Right lobe of liver (tissue), 4 donors: ENCODE results near the gene EXOC3L2.

Experiments used
- POLR2A ChIP-seq: fragments of 450-650 bp; IDR thresholded peaks from one replicate; pipeline ENCODE4 v1.6.1; 2017; ENCODE audit warnings: antibody characterized with exemption, mild to moderate bottlenecking
- TF ChIP-seq, protein P1 (sequence below), 4 donors: fragments of 200-600 bp in 3 of 4; fragments of 450-650 bp in 1 of 4; IDR thresholded peaks; one replicate each; pipeline versions ENCODE4 v1.5.1 to v1.8.0; 2016 to 2022; ENCODE audit warnings: antibody characterized with exemption in 4 of 4, mild to moderate bottlenecking in 2 of 4
- donor health status: DM: no; HTN: no; CAD: no.
- donor health status: DM: no; HTN: no; CAD: no.
- donor health status: DM: no; HTN: yes; CAD: no.

DNA sequence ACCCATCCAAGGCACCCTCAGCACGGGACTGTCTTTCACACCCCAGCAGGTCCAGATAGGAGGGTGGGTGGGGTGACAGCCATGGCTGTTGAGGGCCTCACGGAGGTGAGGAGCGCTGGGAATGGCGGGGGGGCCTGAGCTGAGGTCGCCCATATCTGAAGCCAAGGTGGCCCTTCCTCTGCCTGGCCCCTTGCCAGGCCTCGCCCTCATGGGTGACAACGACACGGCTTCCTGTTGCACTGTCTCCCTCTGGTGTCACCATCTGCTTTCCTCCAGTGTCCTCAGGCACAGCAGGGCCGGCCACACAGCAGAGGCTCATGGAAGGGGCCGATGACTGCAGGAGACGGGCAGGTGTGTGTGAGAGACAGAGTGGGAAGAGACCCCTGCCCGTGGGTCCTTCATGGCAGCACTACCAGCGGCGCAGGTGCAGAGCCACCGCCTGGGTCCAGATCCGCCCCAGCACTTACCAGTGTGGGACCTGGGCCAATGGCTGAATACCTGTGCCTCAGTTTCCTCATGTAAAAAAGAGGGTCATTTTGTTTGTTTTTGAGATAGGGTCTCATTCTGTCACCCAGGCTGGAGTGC is 76.3 kb downstream of the EXOC3L2 start:
- TF ChIP-seq, protein P1, sequence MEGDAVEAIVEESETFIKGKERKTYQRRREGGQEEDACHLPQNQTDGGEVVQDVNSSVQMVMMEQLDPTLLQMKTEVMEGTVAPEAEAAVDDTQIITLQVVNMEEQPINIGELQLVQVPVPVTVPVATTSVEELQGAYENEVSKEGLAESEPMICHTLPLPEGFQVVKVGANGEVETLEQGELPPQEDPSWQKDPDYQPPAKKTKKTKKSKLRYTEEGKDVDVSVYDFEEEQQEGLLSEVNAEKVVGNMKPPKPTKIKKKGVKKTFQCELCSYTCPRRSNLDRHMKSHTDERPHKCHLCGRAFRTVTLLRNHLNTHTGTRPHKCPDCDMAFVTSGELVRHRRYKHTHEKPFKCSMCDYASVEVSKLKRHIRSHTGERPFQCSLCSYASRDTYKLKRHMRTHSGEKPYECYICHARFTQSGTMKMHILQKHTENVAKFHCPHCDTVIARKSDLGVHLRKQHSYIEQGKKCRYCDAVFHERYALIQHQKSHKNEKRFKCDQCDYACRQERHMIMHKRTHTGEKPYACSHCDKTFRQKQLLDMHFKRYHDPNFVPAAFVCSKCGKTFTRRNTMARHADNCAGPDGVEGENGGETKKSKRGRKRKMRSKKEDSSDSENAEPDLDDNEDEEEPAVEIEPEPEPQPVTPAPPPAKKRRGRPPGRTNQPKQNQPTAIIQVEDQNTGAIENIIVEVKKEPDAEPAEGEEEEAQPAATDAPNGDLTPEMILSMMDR (IDR thresholded peaks at IDR 0.05): no peak
- no peak for TF ChIP-seq POLR2A
